Prostate gland (tissue), 2 donors: ENCODE measurements around the gene PDE5A.

ENCODE experiments used
- CTCF ChIP-seq, 4 experiments: fragments of 200-600 bp in 2 of 4; fragments of 450-650 bp in 2 of 4; sonication (generic) in 2 of 4; IDR thresholded peaks; 1 replicate in 3 of 4; 2 replicates in 1 of 4; pipeline ENCODE4 v1.5.1; 2016 to 2019; ENCODE audit warnings: antibody characterized with exemption in 4 of 4, mild to moderate bottlenecking in 2 of 4, moderate library complexity in 2 of 4
- POLR2A ChIP-seq: fragments of 450-650 bp; IDR thresholded peaks from one replicate; pipeline ENCODE4 v1.6.1; 2016; ENCODE audit warnings: antibody characterized with exemption, mild to moderate bottlenecking

- no peak for TF ChIP-seq CTCF (IDR thresholded peaks at IDR 0.05)
- TF ChIP-seq POLR2A = no peak
Observed at GRCh38 chr4:119666653-119667091, 38.1 kb upstream of the PDE5A start.
